K562 (cell line): ENCODE measurements around the gene EGFR. TPM values are rescaled to one million over a fixed set of nuclear protein-coding genes. Genes with fewer than 3 reads are reported as not detected.

Experiments
- ATAC-seq: fragments of 200-7000 bp; cut with Tn5 transposase; 3 replicates; pipeline ENCODE4 v1.9.1; 2020; ENCODE audit warnings: moderate library complexity
- BruUV-seq: library from RNA; stranded (reverse); fragments of 400-500 nt; replicated peaks from 2 replicates; lab custom pipeline; 2021; lab: Mats Ljungman, UMichigan
- CTCF ChIA-PET: fragments of 300-600 bp; formaldehyde crosslinking; extraction: SDS; loops from one replicate; lab custom pipeline; 2021; ENCODE audit warnings: low intra/inter-chr PET ratio; lab: Yijun Ruan, JAX
- POLR2A ChIA-PET: fragments of 300-600, 350-650 bp; sonication (Branson Sonifier 250); formaldehyde crosslinking; extraction: SDS; loops from one replicate; lab custom pipeline; 2021; ENCODE audit warnings: antibody characterized with exemption, inconsistent platforms; lab: Yijun Ruan, JAX
- DNase-seq, 4 experiments: peaks; one replicate each; pipeline versions ENCODE4 v3.0.0 to v3.0.0-alpha.2; 2011 to 2018; ENCODE audit warnings: low spot score in 3 of 4, mixed read lengths in 3 of 4; ENCODE audit errors: extremely low read depth in 1 of 4
- FAIRE-seq: peaks from 2 replicates; lab custom pipeline; 2011; peaks lifted over from hg19 to GRCh38; lab: Jason Lieb, UNC
- H2AFZ ChIP-seq: 2 replicates; pipeline ENCODE4 v1.6.0; 2011; ENCODE audit warnings: low read depth, low read length, control low read depth, inconsistent platforms
- H3K27ac ChIP-seq: fragments of 200-600 bp; 3 replicates; pipeline ENCODE4 v1.8.0; 2011; ENCODE audit warnings: low read depth, mild to moderate bottlenecking, control low read depth, inconsistent platforms, low read length, moderate library complexity, mixed read lengths; ENCODE audit errors: extremely low read depth
- H3K27me3 ChIP-seq, 2 experiments: fragments of 300-600 bp in 1 of 2; 2 replicates in 1 of 2; 3 replicates in 1 of 2; pipeline versions ENCODE4 v1.6.0 to v1.8.0; 2011; ENCODE audit warnings: inconsistent platforms in 2 of 2, low read length in 2 of 2, mild to moderate bottlenecking in 1 of 2, mixed read lengths in 1 of 2, moderate library complexity in 1 of 2; ENCODE audit not compliant: control insufficient read depth in 2 of 2, insufficient read depth in 2 of 2
- H3K36me3 ChIP-seq: fragments of 300-600 bp; 3 replicates; pipeline ENCODE4 v1.8.0; 2011; ENCODE audit warnings: mild to moderate bottlenecking, low read length, inconsistent platforms; ENCODE audit not compliant: control insufficient read depth, insufficient read depth
- H3K4me1 ChIP-seq, 2 experiments: fragments of 200-600 bp in 1 of 2; replicated peaks in 1 of 2; 2 replicates in 1 of 2; 3 replicates in 1 of 2; pipeline versions ENCODE4 v1.5.1 to v1.8.0; 2011; ENCODE audit warnings: inconsistent platforms in 2 of 2, low read length in 2 of 2, mild to moderate bottlenecking in 1 of 2, mixed read lengths in 1 of 2, moderate library complexity in 1 of 2; ENCODE audit not compliant: control insufficient read depth in 2 of 2, insufficient read depth in 2 of 2
- H3K4me2 ChIP-seq: 2 replicates; pipeline ENCODE4 v1.6.1; 2011; ENCODE audit warnings: low read length, control low read depth, inconsistent platforms, mixed read lengths; ENCODE audit not compliant: insufficient read depth
- H3K4me3 ChIP-seq: fragments of 200-600 bp; sonication (generic), shearing (Covaris generic); 2 replicates; pipeline ENCODE4 v1.5.1; 2016; ENCODE audit warnings: control low read depth, inconsistent platforms
- H3K79me2 ChIP-seq: fragments of 200-600 bp; 3 replicates; pipeline ENCODE4 v1.8.0; 2011; ENCODE audit warnings: low read length, inconsistent platforms; ENCODE audit not compliant: control insufficient read depth, insufficient read depth
- H3K9ac ChIP-seq, 2 experiments: 2 replicates each; pipeline versions ENCODE4 v1.6.0 to v1.6.1; 2011; ENCODE audit warnings: low read depth in 2 of 2, low read length in 2 of 2, control low read depth in 1 of 2, inconsistent platforms in 1 of 2, mild to moderate bottlenecking in 1 of 2, mixed read lengths in 1 of 2; ENCODE audit not compliant: insufficient read depth in 1 of 2
- H3K9me1 ChIP-seq: one replicate; pipeline ENCODE4 v1.6.0; 2011; ENCODE audit warnings: inconsistent platforms, mild to moderate bottlenecking, low read length, moderate library complexity; ENCODE audit not compliant: control insufficient read depth, insufficient read depth
- H3K9me3 ChIP-seq: replicated peaks from 2 replicates; pipeline ENCODE4 v1.5.1; 2011; ENCODE audit warnings: low read depth, low read length, inconsistent platforms; ENCODE audit not compliant: control insufficient read depth, insufficient read depth
- H4K20me1 ChIP-seq: replicated peaks from 2 replicates; pipeline ENCODE4 v1.6.1; 2011; ENCODE audit warnings: low read length, inconsistent platforms, mixed read lengths; ENCODE audit not compliant: control insufficient read depth, insufficient read depth
- CREM ChIP-seq: IDR thresholded peaks from 2 replicates; pipeline ENCODE4 v1.6.1; 2014; ENCODE audit warnings: antibody characterized with exemption, low read depth
- ZMIZ1 ChIP-seq, 2 experiments: fragments of 150-350 bp in 1 of 2; IDR thresholded peaks; 2 replicates each; pipeline ENCODE4 v1.6.1; 2012 to 2016; ENCODE audit warnings: low read depth in 2 of 2, low read length in 2 of 2, mild to moderate bottlenecking in 1 of 2, moderate library complexity in 1 of 2
- WGBS: fragments of 100-300 bp; shearing (Covaris generic); methylation state at CpG from one replicate; pipeline ENCODE4 v1.1.6; 2016; ENCODE audit warnings: low coverage, mixed read lengths; ENCODE audit not compliant: insufficient coverage; ENCODE audit errors: missing lambda C conversion rate; 5-methylcytosine and 5-hydroxymethylcytosine counted together
- in situ Hi-C: fragments of 300-500 bp; cut with MboI; formaldehyde crosslinking; loops from 4 replicates; pipeline ENCODE4 v1.15.0; 2018; ENCODE audit warnings: inconsistent platforms, mixed read lengths
- intact Hi-C: fragments of 100-400 bp; cut with micrococcal nuclease; formaldehyde crosslinking; loops from 2 replicates; pipeline ENCODE4 v1.14.2; 2022
- polyA plus RNA-seq, 8 experiments: library from polyadenylated mRNA; depleted of rRNA in 4 of 8; stranded (reverse) in 5 of 8; unstranded in 3 of 8; fragments of >200 nt; fragmentation: Nextera tagmentation in 2 of 8; fragmentation: Illumina TruSeq in 1 of 8; extraction: Ambion mirVana in 2 of 8; extraction: Trizol in 1 of 8; gene quantifications; 2 replicates each; pipeline versions ENCODE4 v1.2.1 to v1.2.3, GENCODE V29; 2011 to 2014; ENCODE audit warnings: inconsistent platforms in 1 of 8, missing spikeins in 1 of 8
- total RNA-seq, 7 experiments: library from RNA; depleted of rRNA in 6 of 7; stranded (reverse); fragments of >200 nt in 6 of 7; fragmentation: Illumina TruSeq in 2 of 7; extraction: Trizol in 2 of 7; gene quantifications; 2 replicates each; pipeline versions ENCODE4 v1.2.1 to v1.2.3, GENCODE V29; 2011 to 2021; ENCODE audit warnings: low replicate concordance in 1 of 7

The EGFR gene
- total and polyA plus RNA-seq, 9 of the 15 experiments (the other 6 are each of a cell fraction or from before 2014, with no cell fraction given), result 0.13 TPM; not detected in 8

GRCh38 chr7:55240418-55241142, 221.8 kb downstream of the EGFR start:
- no peak for FAIRE-seq
- ATAC-seq, result no peak
- intact Hi-C loops, result no loop called here
- no peaks in the 10 kb centered on the region for H3K9me3 ChIP-seq
- H3K27ac ChIP-seq, result no peak overlapping the region
- no TSS peak for BruUV-seq
- no peaks in the 10 kb centered on the region for H4K20me1 ChIP-seq
- POLR2A ChIA-PET, result no interaction called here
- H3K4me2 ChIP-seq, result no peak overlapping the region
- CTCF ChIA-PET, result no interaction called here
- H3K79me2 ChIP-seq, result no peaks in the 10 kb centered on the region
- H3K4me3 ChIP-seq, result no peak overlapping the region
- H3K9ac ChIP-seq, result no peak overlapping the region
- under 1% methylated on average over 16 of the region's 16 CpGs for WGBS
- TF ChIP-seq ZMIZ1 (IDR thresholded peaks at IDR 0.05; ENCODE audit: low read depth in 2 of 2, low read length in 2 of 2) (no peak), CREM (0 out of 2 replicates have a peak, but pooled peaks have one; percentile 18)
- TF ChIP-seq, all 486 proteins: peak for 1
- in situ Hi-C loops, result no loop called here
- peaks cover 23 to 62% of the 10 kb centered on the region in 2 experiments; a peak in 4 of 5 replicates for H3K27me3 ChIP-seq
- no peaks in the 10 kb centered on the region for H3K4me1 ChIP-seq
- H2AFZ ChIP-seq, result no peak overlapping the region
- no peak for DNase-seq
- H3K9me1 ChIP-seq, result no peaks in the 10 kb centered on the region
- H3K36me3 ChIP-seq, result no peaks in the 10 kb centered on the region
